HepG2 (cell line): ENCODE data around the gene ARHGDIA. TPM values are rescaled to one million over a fixed set of nuclear protein-coding genes. Genes with fewer than 3 reads are reported as not detected.

ENCODE experiments used
- ATF4 ChIP-seq, 2 experiments: fragments of 450-650 bp in 1 of 2; sonication (generic) in 1 of 2; formaldehyde crosslinking; IDR thresholded peaks; 2 replicates each; pipeline versions ENCODE4 v1.5.0 to v1.8.0; 2020 to 2022; ENCODE audit warnings: mild to moderate bottlenecking in 1 of 2, missing genetic modification reagents in 1 of 2
- ELF4 ChIP-seq: sonication (generic); formaldehyde crosslinking; IDR thresholded peaks from 2 replicates; pipeline ENCODE4 v1.5.0; 2020; ENCODE audit warnings: missing genetic modification reagents, mild to moderate bottlenecking, moderate library complexity, borderline replicate concordance
- HDAC1 ChIP-seq: sonication (generic); formaldehyde crosslinking; IDR thresholded peaks from 2 replicates; pipeline ENCODE4 v1.5.1; 2020; ENCODE audit warnings: mild to moderate bottlenecking, missing genetic modification reagents
- HIC2 ChIP-seq: sonication (generic); formaldehyde crosslinking; IDR thresholded peaks from 2 replicates; pipeline ENCODE4 v1.9.0; 2022; ENCODE audit warnings: low read depth, missing genetic modification reagents
- HMG20B ChIP-seq: conservative IDR thresholded peaks from 2 replicates; pipeline ENCODE4 v1.6.1; 2016; ENCODE audit warnings: missing genetic modification reagents, missing compliant biosample characterization
- HNRNPH1 ChIP-seq: fragments of 200-400 bp; formaldehyde crosslinking; optimal IDR thresholded peaks from 2 replicates; pipeline ENCODE3; 2017; ENCODE audit warnings: mild to moderate bottlenecking, low read depth, low read length
- HOXA5 ChIP-seq: sonication (generic); formaldehyde crosslinking; IDR thresholded peaks from 2 replicates; pipeline ENCODE4 v1.4.0; 2020; ENCODE audit warnings: missing genetic modification reagents
- NAIF1 ChIP-seq: sonication (generic); formaldehyde crosslinking; IDR thresholded peaks from 2 replicates; pipeline ENCODE4 v1.5.0; 2020; ENCODE audit warnings: mild to moderate bottlenecking, missing genetic modification reagents, borderline replicate concordance
- NFE2L1 ChIP-seq: sonication (generic); formaldehyde crosslinking; IDR thresholded peaks from 2 replicates; pipeline ENCODE4 v1.4.0; 2020; ENCODE audit warnings: missing genetic modification reagents, mild to moderate bottlenecking, borderline replicate concordance
- RORA ChIP-seq: sonication (generic); formaldehyde crosslinking; IDR thresholded peaks from 2 replicates; pipeline ENCODE4 v1.5.0; 2020; ENCODE audit warnings: mild to moderate bottlenecking, missing genetic modification reagents, moderate library complexity
- SMARCC2 ChIP-seq: fragments of 450-650 bp; IDR thresholded peaks from 2 replicates; pipeline ENCODE4 v1.6.1; 2017; ENCODE audit warnings: antibody characterized with exemption, mild to moderate bottlenecking
- SRSF4 ChIP-seq: fragments of 200-400 bp; formaldehyde crosslinking; IDR thresholded peaks from one replicate; pipeline ENCODE4 v1.6.1; 2018; ENCODE audit warnings: mild to moderate bottlenecking, low read depth, low read length, moderate library complexity; ENCODE audit not compliant: poor library complexity, severe bottlenecking
- STAG1 ChIP-seq: sonication (generic); formaldehyde crosslinking; IDR thresholded peaks from 2 replicates; pipeline ENCODE4 v1.4.0; 2020; ENCODE audit warnings: missing genetic modification reagents
- TOE1 ChIP-seq: sonication (generic); formaldehyde crosslinking; IDR thresholded peaks from 2 replicates; pipeline ENCODE4 v1.4.0; 2020; ENCODE audit warnings: mild to moderate bottlenecking, missing genetic modification reagents
- U2AF1 ChIP-seq: fragments of 200-400 bp; formaldehyde crosslinking; optimal IDR thresholded peaks from 2 replicates; pipeline ENCODE3; 2017; ENCODE audit warnings: mild to moderate bottlenecking, low read depth, low read length
- ZBTB33 ChIP-seq: sonication (generic); formaldehyde crosslinking; IDR thresholded peaks from 2 replicates; pipeline ENCODE4 v1.4.0; 2020; ENCODE audit warnings: missing genetic modification reagents
- ZNF20 ChIP-seq: sonication (generic); formaldehyde crosslinking; IDR thresholded peaks from 2 replicates; pipeline ENCODE4 v1.4.0; 2020; ENCODE audit warnings: mild to moderate bottlenecking, moderate library complexity, missing genetic modification reagents
- ZNF414 ChIP-seq: sonication (generic); formaldehyde crosslinking; IDR thresholded peaks from 2 replicates; pipeline ENCODE4 v1.5.0; 2020; ENCODE audit warnings: missing genetic modification reagents
- ZNF441 ChIP-seq: sonication (generic); formaldehyde crosslinking; IDR thresholded peaks from 2 replicates; pipeline ENCODE4 v1.7.0; 2021; ENCODE audit warnings: missing genetic modification reagents, borderline replicate concordance
- ZNF549 ChIP-seq: sonication (generic); formaldehyde crosslinking; IDR thresholded peaks from 2 replicates; pipeline ENCODE4 v1.5.0; 2020; ENCODE audit warnings: missing genetic modification reagents
- ZNF615 ChIP-seq: sonication (generic); formaldehyde crosslinking; IDR thresholded peaks from 2 replicates; pipeline ENCODE4 v1.5.0; 2020; ENCODE audit warnings: mild to moderate bottlenecking, missing genetic modification reagents, borderline replicate concordance
- ZNF652 ChIP-seq: IDR thresholded peaks from 2 replicates; pipeline ENCODE4 v1.6.1; 2016; ENCODE audit warnings: low read depth, borderline replicate concordance
- ZNF674 ChIP-seq: sonication (generic); formaldehyde crosslinking; IDR thresholded peaks from 2 replicates; pipeline ENCODE4 v1.5.0; 2020; ENCODE audit warnings: low read depth, mild to moderate bottlenecking, missing genetic modification reagents
- ZNF720 ChIP-seq: sonication (generic); formaldehyde crosslinking; IDR thresholded peaks from 2 replicates; pipeline ENCODE4 v1.4.0; 2020; ENCODE audit warnings: missing genetic modification reagents
- polyA plus RNA-seq, 8 experiments: library from polyadenylated mRNA; depleted of rRNA in 3 of 8; stranded (reverse) in 7 of 8; unstranded in 1 of 8; fragments of >200 nt; fragmentation: Illumina TruSeq in 4 of 8; extraction: Trizol in 4 of 8; gene quantifications; 2 replicates each; pipeline versions ENCODE4 v1.2.1 to v1.2.3, GENCODE V29; 2011 to 2016; ENCODE audit warnings: low read depth in 4 of 8, missing spikeins in 1 of 8, mixed read lengths in 1 of 8; ENCODE audit not compliant: insufficient read depth in 1 of 8
- total RNA-seq, 5 experiments: library from RNA; depleted of rRNA; stranded (reverse); fragments of >200 nt; fragmentation: Illumina TruSeq; extraction: Trizol; gene quantifications; 2 replicates each; pipeline ENCODE4 v1.2.3, GENCODE V29; 2016; ENCODE audit warnings: low read depth in 1 of 5

Gene ARHGDIA
- total and polyA plus RNA-seq, 2 of the 13 experiments (the other 11 are each of a cell fraction or from before 2014, with no cell fraction given) = 40.0 to 64.0 TPM

- TF ChIP-seq ZBTB33 (CRISPR knock-in tag) (peak; percentile 46; the same call in 1 of the 2 replicates), NFE2L1 (CRISPR knock-in tag) (peak; percentile 60; the same call in 1 of the 2 replicates), ZNF549 (CRISPR knock-in tag) (no peak), ZNF414 (CRISPR knock-in tag) (peak; percentile 47; the same call in 1 of the 2 replicates), STAG1 (CRISPR knock-in tag) (peak; percentile 18; the same call in 1 of the 2 replicates), HDAC1 (CRISPR knock-in tag) (peak; percentile 85; the same call in 1 of the 2 replicates), ZNF20 (no peak), ZNF615 (CRISPR knock-in tag) (no peak), HMG20B (peak; percentile 67), SRSF4 (no peak), HIC2 (CRISPR knock-in tag) (peak; percentile 94), SMARCC2 (no peak), HOXA5 (CRISPR knock-in tag) (peak; percentile 81), ZNF720 (CRISPR knock-in tag) (no peak), U2AF1 (no peak), TOE1 (CRISPR knock-in tag) (no peak), ZNF652 (CRISPR knock-in tag) (no peak), RORA (CRISPR knock-in tag) (no peak), HNRNPH1 (no peak), ELF4 (CRISPR knock-in tag) (peak; percentile 81), NAIF1 (CRISPR knock-in tag) (no peak), ZNF441 (CRISPR knock-in tag) (no peak), ZNF674 (no peak), ATF4 (CRISPR knock-in tag; IDR thresholded peaks at IDR 0.05) (peak in 1 of 2 experiments; percentile 75; a peak in 2 of 4 replicates)
Measured at GRCh38 chr17:81909966-81910839, 39.1 kb upstream of the ARHGDIA start (continued).
